ENCODE results near the gene CBR4. TPM values are rescaled to one million over a fixed set of nuclear protein-coding genes. Genes with fewer than 3 reads are reported as not detected.

CBR4 gene
- total and polyA plus RNA-seq, 10 donors: 7.5 to 33.4 (median 21.3) TPM

DNA sequence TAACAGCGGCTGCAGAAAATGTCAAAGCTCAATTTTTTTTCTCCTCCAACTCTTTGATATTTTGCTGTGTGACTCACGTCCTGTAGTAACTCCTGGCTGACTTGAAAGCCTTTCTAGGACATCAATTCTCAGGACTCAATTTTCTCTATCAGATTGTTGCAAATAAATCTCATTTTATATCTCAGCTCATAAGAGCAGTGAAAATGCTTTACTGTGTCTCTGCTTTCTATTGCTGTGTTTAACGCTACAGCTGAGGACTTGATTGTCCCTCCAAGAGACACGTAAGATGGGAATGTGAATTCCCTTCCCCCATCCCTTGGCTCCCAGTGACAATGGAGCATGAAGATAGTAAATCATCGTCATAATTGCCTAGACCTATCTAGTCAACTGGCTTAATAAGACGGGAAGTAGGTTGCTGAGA, 20.5 kb upstream of the CBR4 start:
- intact Hi-C loops (cut with DNase I; ENCODE audit: low total_unique reads): no loop called here
- H3K27me3 ChIP-seq (replicated peaks in 1 of 7): peaks cover 0 to 4% (median 0%) of the 10 kb centered on the region in 7 donors
- no peak for DNase-seq
- 71 to 87% (median 82%) methylated on average over 6 of the region's 6 CpGs for WGBS, 5 donors
- no peak overlapping the region for H3K27ac ChIP-seq
- no peaks in the 10 kb centered on the region for H3K36me3 ChIP-seq
- H3K9me3 ChIP-seq: no peaks in the 10 kb centered on the region
- no peak overlapping the region for H3K4me3 ChIP-seq
- H3K4me1 ChIP-seq: no peaks in the 10 kb centered on the region
- TF ChIP-seq, protein P1, sequence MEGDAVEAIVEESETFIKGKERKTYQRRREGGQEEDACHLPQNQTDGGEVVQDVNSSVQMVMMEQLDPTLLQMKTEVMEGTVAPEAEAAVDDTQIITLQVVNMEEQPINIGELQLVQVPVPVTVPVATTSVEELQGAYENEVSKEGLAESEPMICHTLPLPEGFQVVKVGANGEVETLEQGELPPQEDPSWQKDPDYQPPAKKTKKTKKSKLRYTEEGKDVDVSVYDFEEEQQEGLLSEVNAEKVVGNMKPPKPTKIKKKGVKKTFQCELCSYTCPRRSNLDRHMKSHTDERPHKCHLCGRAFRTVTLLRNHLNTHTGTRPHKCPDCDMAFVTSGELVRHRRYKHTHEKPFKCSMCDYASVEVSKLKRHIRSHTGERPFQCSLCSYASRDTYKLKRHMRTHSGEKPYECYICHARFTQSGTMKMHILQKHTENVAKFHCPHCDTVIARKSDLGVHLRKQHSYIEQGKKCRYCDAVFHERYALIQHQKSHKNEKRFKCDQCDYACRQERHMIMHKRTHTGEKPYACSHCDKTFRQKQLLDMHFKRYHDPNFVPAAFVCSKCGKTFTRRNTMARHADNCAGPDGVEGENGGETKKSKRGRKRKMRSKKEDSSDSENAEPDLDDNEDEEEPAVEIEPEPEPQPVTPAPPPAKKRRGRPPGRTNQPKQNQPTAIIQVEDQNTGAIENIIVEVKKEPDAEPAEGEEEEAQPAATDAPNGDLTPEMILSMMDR (IDR thresholded peaks at IDR 0.05 in 8 of 11, conservative IDR thresholded peaks at IDR 0.05 in 3 of 11): no peak
- TF ChIP-seq POLR2AphosphoS5 (IDR thresholded peaks at IDR 0.05) (no peak), POLR2A (IDR thresholded peaks at IDR 0.05) (no peak)

DNA sequence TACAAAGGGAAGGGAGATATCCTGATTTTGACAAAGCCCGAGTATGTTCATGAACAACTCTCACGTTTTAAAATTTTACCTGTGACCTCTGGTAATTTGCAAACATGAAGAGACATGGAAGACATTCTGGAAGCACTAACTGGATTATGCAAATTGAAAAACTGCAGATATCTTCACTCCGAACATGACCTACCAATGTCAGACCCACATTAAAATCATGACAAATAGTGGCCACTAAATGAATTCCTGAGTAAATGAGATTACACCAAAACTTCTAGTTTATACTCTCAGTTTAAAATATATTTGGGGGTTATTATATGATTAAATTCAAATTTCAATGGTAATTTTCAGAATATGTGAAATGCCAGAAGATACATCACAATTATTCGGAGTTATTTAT, 19.9 kb upstream of the CBR4 start:
- Histone ChIP-seq H3K36me3 (no peaks in the 10 kb centered on the region), H3K4me1 (no peaks in the 10 kb centered on the region), H3K4me3 (no peak overlapping the region), H3K9me3 (no peaks in the 10 kb centered on the region), H3K27ac (no peak overlapping the region), H3K27me3 (replicated peaks in 1 of 7) (peaks cover 0 to 4% (median 0%) of the 10 kb centered on the region in 7 donors)
- DNase-seq: no peak
- intact Hi-C loops (cut with DNase I; ENCODE audit: low total_unique reads): loop anchor here (10.0 kb wide), 1 partner anchor 455 kb away; no protein-coding TSS in a partner anchor
- no peak for TF ChIP-seq POLR2A (IDR thresholded peaks at IDR 0.05)
- no peak for TF ChIP-seq POLR2AphosphoS5 (IDR thresholded peaks at IDR 0.05)
- TF ChIP-seq, protein P1 (IDR thresholded peaks at IDR 0.05 in 8 of 11, conservative IDR thresholded peaks at IDR 0.05 in 3 of 11): no peak
- 73 to 88% (median 86%) methylated on average over 4 of the region's 4 CpGs for WGBS, 5 donors

DNA sequence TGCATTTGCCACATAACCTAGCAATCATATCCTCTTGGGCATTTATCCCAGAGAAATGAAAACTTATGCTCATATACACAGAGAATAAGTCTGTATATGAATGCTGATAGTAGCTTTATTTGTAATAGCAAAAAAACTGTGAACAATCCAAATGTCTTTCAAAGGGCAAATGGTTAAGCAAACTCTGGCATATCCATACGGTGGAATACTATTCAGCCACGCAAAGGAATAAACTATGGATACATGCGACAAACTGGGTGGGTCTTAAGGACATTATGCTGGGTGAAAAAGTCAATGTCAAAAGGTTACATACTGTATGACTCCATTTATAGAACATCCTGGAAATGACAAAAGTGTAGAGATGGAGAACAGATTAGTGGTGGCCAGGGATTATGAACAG, 17.6 kb upstream of the CBR4 start:
- Histone ChIP-seq H3K4me3 (no peak overlapping the region), H3K4me1 (no peaks in the 10 kb centered on the region), H3K27ac (no peak overlapping the region), H3K9me3 (no peaks in the 10 kb centered on the region), H3K27me3 (replicated peaks in 1 of 7) (peaks cover 0 to 4% (median 0%) of the 10 kb centered on the region in 7 donors), H3K36me3 (no peaks in the 10 kb centered on the region)
- intact Hi-C loops (cut with DNase I; ENCODE audit: low total_unique reads): loop anchor here (10.0 kb wide), 1 partner anchor 457 kb away; no protein-coding TSS in a partner anchor
- 92 to 96% (median 95%) methylated on average over 3 of the region's 3 CpGs for WGBS, 5 donors
- DNase-seq: no peak
- TF ChIP-seq, protein P1 (IDR thresholded peaks at IDR 0.05 in 8 of 11, conservative IDR thresholded peaks at IDR 0.05 in 3 of 11): no peak
- TF ChIP-seq POLR2A (IDR thresholded peaks at IDR 0.05) (no peak), POLR2AphosphoS5 (IDR thresholded peaks at IDR 0.05) (no peak)

DNA sequence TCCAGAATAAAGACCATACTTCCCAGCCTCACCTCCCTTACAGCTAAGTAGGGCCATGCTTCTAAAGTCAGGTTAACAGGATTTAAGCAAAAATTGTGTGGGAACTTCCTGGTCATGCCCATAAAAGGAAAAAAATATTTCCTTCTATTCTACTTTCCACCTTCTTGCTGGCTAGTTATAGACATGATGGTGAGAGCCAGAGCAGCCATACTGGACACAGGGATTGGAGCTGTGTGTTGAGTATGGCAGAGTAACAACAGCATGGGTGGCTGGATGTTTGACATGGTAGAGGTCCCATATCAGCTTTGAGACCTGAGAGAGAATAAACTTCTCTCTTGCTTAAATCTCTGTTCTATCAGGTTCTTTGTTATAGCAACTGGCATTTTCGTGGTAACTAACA, 15.1 kb upstream of the CBR4 start:
- WGBS, 5 donors: 75 to 93% (median 90%) methylated on average over 1 of the region's 1 CpG
- TF ChIP-seq, protein P1 (IDR thresholded peaks at IDR 0.05 in 8 of 11, conservative IDR thresholded peaks at IDR 0.05 in 3 of 11): no peak
- no peak for TF ChIP-seq POLR2AphosphoS5 (IDR thresholded peaks at IDR 0.05)
- TF ChIP-seq POLR2A (IDR thresholded peaks at IDR 0.05): no peak
- Histone ChIP-seq H3K36me3 (no peaks in the 10 kb centered on the region), H3K9me3 (no peaks in the 10 kb centered on the region), H3K27ac (no peak overlapping the region), H3K4me1 (no peaks in the 10 kb centered on the region), H3K4me3 (no peak overlapping the region), H3K27me3 (replicated peaks in 1 of 7) (no peaks in the 10 kb centered on the region)
- intact Hi-C loops (cut with DNase I; ENCODE audit: low total_unique reads): loop anchor here (10.0 kb wide), 1 partner anchor 460 kb away; no protein-coding TSS in a partner anchor
- no peak for DNase-seq

Data from spleen (tissue), 11 donors.